ENCODE results near the gene KLF12.

Gene KLF12

GRCh38 chr13:74104661-74105275 lies 29.4 kb downstream of the KLF12 start:
- TF ChIP-seq EZH2 (IDR thresholded peaks at IDR 0.05; ENCODE audit: borderline replicate concordance, low read length) (no peak), CTCF (IDR thresholded peaks at IDR 0.05; ENCODE audit: low read length) (no peak)
- H3K9me2 ChIP-seq (ENCODE audit: low read depth, low read length) = no peaks in the 10 kb centered on the region
- H3K27me3 ChIP-seq (ENCODE audit: insufficient read depth, low read length) = no peaks in the 10 kb centered on the region
- no peaks in the 10 kb centered on the region for H4K20me1 ChIP-seq (ENCODE audit: insufficient read depth, low read length)
- peaks cover 62% of the 10 kb centered on the region for H3K79me2 ChIP-seq (ENCODE audit: insufficient read depth, low read length)
- H3K9me3 ChIP-seq (ENCODE audit: low read length) = peaks cover 8% of the 10 kb centered on the region; the same call in 1 of the 2 replicates
- H3F3A ChIP-seq (ENCODE audit: insufficient read depth, low read length) = no peaks in the 10 kb centered on the region
- no peak overlapping the region for H3K4me2 ChIP-seq (ENCODE audit: low read length)
- H3K4me3 ChIP-seq (ENCODE audit: low read depth, low read length, poor library complexity, severe bottlenecking) = no peak overlapping the region
- peaks cover 8% of the 10 kb centered on the region; the same call in 1 of the 2 replicates for H3K36me3 ChIP-seq (ENCODE audit: insufficient read depth, low read length)
- H3K27ac ChIP-seq (ENCODE audit: low read depth, low read length, poor library complexity, severe bottlenecking) = no peak overlapping the region
- no peak overlapping the region for H2AFZ ChIP-seq (ENCODE audit: low read length)
- H3K4me1 ChIP-seq (ENCODE audit: insufficient read depth, low read length, severe bottlenecking) = peaks cover 16% of the 10 kb centered on the region
- no peak overlapping the region for H3K9ac ChIP-seq (ENCODE audit: low read length)

GRCh38 chr13:74103970-74104555 lies 30.1 kb downstream of the KLF12 start:
- H3K27me3 ChIP-seq (ENCODE audit: insufficient read depth, low read length) = no peaks in the 10 kb centered on the region
- H2AFZ ChIP-seq (ENCODE audit: low read length) = no peak overlapping the region
- no peak overlapping the region for H3K4me3 ChIP-seq (ENCODE audit: low read depth, low read length, poor library complexity, severe bottlenecking)
- peaks cover 8% of the 10 kb centered on the region; the same call in 1 of the 2 replicates for H3K36me3 ChIP-seq (ENCODE audit: insufficient read depth, low read length)
- H3K4me1 ChIP-seq (ENCODE audit: insufficient read depth, low read length, severe bottlenecking) = peaks cover 16% of the 10 kb centered on the region
- H3K79me2 ChIP-seq (ENCODE audit: insufficient read depth, low read length) = peaks cover 55% of the 10 kb centered on the region
- no peak overlapping the region for H3K27ac ChIP-seq (ENCODE audit: low read depth, low read length, poor library complexity, severe bottlenecking)
- H3K4me2 ChIP-seq (ENCODE audit: low read length) = no peak overlapping the region
- peaks cover 8% of the 10 kb centered on the region; the same call in 1 of the 2 replicates for H3K9me3 ChIP-seq (ENCODE audit: low read length)
- TF ChIP-seq EZH2 (IDR thresholded peaks at IDR 0.05; ENCODE audit: borderline replicate concordance, low read length) = no peak
- TF ChIP-seq CTCF (IDR thresholded peaks at IDR 0.05; ENCODE audit: low read length) = no peak
- H3K9ac ChIP-seq (ENCODE audit: low read length) = no peak overlapping the region
- H3F3A ChIP-seq (ENCODE audit: insufficient read depth, low read length) = no peaks in the 10 kb centered on the region
- no peaks in the 10 kb centered on the region for H3K9me2 ChIP-seq (ENCODE audit: low read depth, low read length)
- no peaks in the 10 kb centered on the region for H4K20me1 ChIP-seq (ENCODE audit: insufficient read depth, low read length)

GRCh38 chr13:74103196-74103595 lies 31.0 kb downstream of the KLF12 start:
- Histone ChIP-seq H3K36me3 (ENCODE audit: insufficient read depth, low read length) (peaks cover 8% of the 10 kb centered on the region; the same call in 1 of the 2 replicates), H3K9ac (ENCODE audit: low read length) (no peak overlapping the region), H3K4me2 (ENCODE audit: low read length) (no peak overlapping the region), H3K9me3 (ENCODE audit: low read length) (peaks cover 8% of the 10 kb centered on the region; the same call in 1 of the 2 replicates), H3K9me2 (ENCODE audit: low read depth, low read length) (no peaks in the 10 kb centered on the region), H3K79me2 (ENCODE audit: insufficient read depth, low read length) (peaks cover 53% of the 10 kb centered on the region), H2AFZ (ENCODE audit: low read length) (no peak overlapping the region), H4K20me1 (ENCODE audit: insufficient read depth, low read length) (no peaks in the 10 kb centered on the region), H3K4me1 (ENCODE audit: insufficient read depth, low read length, severe bottlenecking) (peaks cover 19% of the 10 kb centered on the region), H3F3A (ENCODE audit: insufficient read depth, low read length) (no peaks in the 10 kb centered on the region), H3K4me3 (ENCODE audit: low read depth, low read length, poor library complexity, severe bottlenecking) (no peak overlapping the region), H3K27me3 (ENCODE audit: insufficient read depth, low read length) (no peaks in the 10 kb centered on the region), H3K27ac (ENCODE audit: low read depth, low read length, poor library complexity, severe bottlenecking) (no peak overlapping the region)
- TF ChIP-seq EZH2 (IDR thresholded peaks at IDR 0.05; ENCODE audit: borderline replicate concordance, low read length) (no peak), CTCF (IDR thresholded peaks at IDR 0.05; ENCODE audit: low read length) (no peak)
